Stimulated activated CD8-positive, alpha-beta memory T cell treated with anti-CD3 and anti-CD28 coated beads, Interleukin-7, amount 100 ng/mL, for 48 hours (primary cell): ENCODE results near the gene FBXW8.

Experiments
- DNase-seq, 2 donors: peaks; one replicate each; pipeline ENCODE4 v3.0.0-alpha.2; 2020; ENCODE audit warnings: low read depth in 1 of 2; ENCODE audit errors: extremely low read depth in 1 of 2

FBXW8 gene

GRCh38 chr12:116954710-116955381, 44.1 kb downstream of the FBXW8 start:
- no peak for DNase-seq

GRCh38 chr12:116955382-116956021, 44.8 kb downstream of the FBXW8 start:
- no peak for DNase-seq

GRCh38 chr12:116958402-116959197, 47.9 kb downstream of the FBXW8 start:
- DNase-seq: no peak

GRCh38 chr12:116959198-116959460, 48.4 kb downstream of the FBXW8 start:
- DNase-seq: no peak

GRCh38 chr12:116959845-116960514, 49.2 kb downstream of the FBXW8 start:
- DNase-seq: peak; percentile 5 to 63

- DNase-seq: no peak
Measured at GRCh38 chr12:116962197-116962596, 51.4 kb downstream of the FBXW8 start.

- no peak for DNase-seq
Measured at GRCh38 chr12:116962783-116963356, 52.1 kb downstream of the FBXW8 start.

- DNase-seq: no peak
Measured at GRCh38 chr12:116964054-116965050, 53.6 kb downstream of the FBXW8 start.

- DNase-seq: no peak
Measured at GRCh38 chr12:116968986-116969385, 58.2 kb downstream of the FBXW8 start.

GRCh38 chr12:116969615-116970585, 59.1 kb downstream of the FBXW8 start:
- no peak for DNase-seq

- no peak for DNase-seq
Measured at GRCh38 chr12:116971222-116971621, 60.5 kb downstream of the FBXW8 start.

- no peak for DNase-seq
Measured at GRCh38 chr12:116975779-116976393, 65.1 kb downstream of the FBXW8 start.

- DNase-seq: no peak
Measured at GRCh38 chr12:116977465-116978380, 67.0 kb downstream of the FBXW8 start.

- no peak for DNase-seq
Measured at GRCh38 chr12:116978791-116979508, 68.2 kb downstream of the FBXW8 start.

GRCh38 chr12:116980083-116980482, 69.3 kb downstream of the FBXW8 start:
- no peak for DNase-seq

GRCh38 chr12:116982791-116983411, 72.2 kb downstream of the FBXW8 start:
- no peak for DNase-seq
